ENCODE results near the gene RANBP3L.
"Not testable (repeated sequence)": the region's sequence is repeated elsewhere in the genome, so short reads cannot be mapped to it uniquely, and the experiment has no call there.

RANBP3L gene

GRCh38 chr5:36301858-36302603 is at the start of gene RANBP3L:
Gene RANBP3L (minus strand): TSS chr5:36301902. CDS start chr5:36301416, 486 bp downstream.
- no peaks in the 10 kb centered on the region for H3K9me3 Mint-ChIP-seq
- H3K27ac Mint-ChIP-seq = no peak within 1 kb of the TSS
- CTCF ChIA-PET = interaction anchor here (1.1 to 1.2 kb wide), 2 partner anchors 60 to 388 kb away, joined by 3 to 5 read pairs; partner anchors contain the start of gene NADK2
- H3K4me3 Mint-ChIP-seq = no peak within 1 kb of the TSS
- peaks cover 7% of the 10 kb centered on the region for H3K27me3 Mint-ChIP-seq
- DNase-seq = no peak
- no peaks in the 10 kb centered on the region for H3K36me3 Mint-ChIP-seq
- no peaks in the 10 kb centered on the region for H3K4me1 Mint-ChIP-seq

GRCh38 chr5:36346896-36347690 is 45.4 kb upstream of the RANBP3L start:
- Mint-ChIP-seq H3K27ac (no peak overlapping the region), H3K27me3 (no peaks in the 10 kb centered on the region), H3K4me3 (no peak overlapping the region), H3K9me3 (no peaks in the 10 kb centered on the region), H3K4me1 (no peaks in the 10 kb centered on the region), H3K36me3 (no peaks in the 10 kb centered on the region)
- no peak for DNase-seq
- CTCF ChIA-PET = no interaction called here

- Mint-ChIP-seq H3K4me3 (no peak overlapping the region), H3K36me3 (no peaks in the 10 kb centered on the region), H3K9me3 (no peaks in the 10 kb centered on the region), H3K27ac (no peak overlapping the region), H3K4me1 (no peaks in the 10 kb centered on the region), H3K27me3 (no peaks in the 10 kb centered on the region)
- DNase-seq = no peak
- CTCF ChIA-PET = no interaction called here
Measured at GRCh38 chr5:36344899-36345298, 43.2 kb upstream of the RANBP3L start.

- H3K4me1 Mint-ChIP-seq, CTCF ChIA-PET, H3K4me3 Mint-ChIP-seq, H3K27ac Mint-ChIP-seq, H3K9me3 Mint-ChIP-seq, H3K36me3 Mint-ChIP-seq, H3K27me3 Mint-ChIP-seq, DNase-seq: not testable (repeated sequence)
Measured at GRCh38 chr5:36341720-36342119, 40.0 kb upstream of the RANBP3L start.

GRCh38 chr5:36337597-36337996 is 35.9 kb upstream of the RANBP3L start:
- H3K4me1 Mint-ChIP-seq = no peaks in the 10 kb centered on the region
- H3K4me3 Mint-ChIP-seq = no peak overlapping the region
- no peaks in the 10 kb centered on the region for H3K36me3 Mint-ChIP-seq
- peaks cover 6% of the 10 kb centered on the region for H3K27me3 Mint-ChIP-seq
- H3K9me3 Mint-ChIP-seq = no peaks in the 10 kb centered on the region
- no peak overlapping the region for H3K27ac Mint-ChIP-seq
- no peak for DNase-seq
- CTCF ChIA-PET = no interaction called here

- Mint-ChIP-seq H3K4me1 (no peaks in the 10 kb centered on the region), H3K27ac (no peak overlapping the region), H3K36me3 (no peaks in the 10 kb centered on the region), H3K4me3 (no peak overlapping the region), H3K27me3 (peaks cover 6% of the 10 kb centered on the region), H3K9me3 (no peaks in the 10 kb centered on the region)
- DNase-seq = no peak
- CTCF ChIA-PET = no interaction called here
Measured at GRCh38 chr5:36334315-36334714, 32.6 kb upstream of the RANBP3L start.

- H3K27me3 Mint-ChIP-seq, CTCF ChIA-PET, H3K4me3 Mint-ChIP-seq, DNase-seq, H3K27ac Mint-ChIP-seq, H3K36me3 Mint-ChIP-seq, H3K9me3 Mint-ChIP-seq, H3K4me1 Mint-ChIP-seq: not testable (repeated sequence)
Measured at GRCh38 chr5:36332720-36333119, 31.0 kb upstream of the RANBP3L start.

GRCh38 chr5:36325196-36325595 is 23.5 kb upstream of the RANBP3L start:
- H3K9me3 Mint-ChIP-seq = no peaks in the 10 kb centered on the region
- CTCF ChIA-PET = no interaction called here
- no peaks in the 10 kb centered on the region for H3K4me1 Mint-ChIP-seq

GRCh38 chr5:36323926-36324781 is 22.5 kb upstream of the RANBP3L start:
- no peaks in the 10 kb centered on the region for H3K9me3 Mint-ChIP-seq
- H3K27me3 Mint-ChIP-seq = peaks cover 4% of the 10 kb centered on the region
- CTCF ChIA-PET = no interaction called here
- no peak overlapping the region for H3K4me3 Mint-ChIP-seq
- no peak overlapping the region for H3K27ac Mint-ChIP-seq
- no peak for DNase-seq
- H3K4me1 Mint-ChIP-seq = no peaks in the 10 kb centered on the region
- no peaks in the 10 kb centered on the region for H3K36me3 Mint-ChIP-seq

More at GRCh38 chr5:36325196-36325595, 23.5 kb upstream of the RANBP3L start:
- Mint-ChIP-seq H3K36me3 (no peaks in the 10 kb centered on the region), H3K27me3 (no peaks in the 10 kb centered on the region), H3K27ac (no peak overlapping the region), H3K4me3 (no peak overlapping the region)
- DNase-seq = no peak

GRCh38 chr5:36312953-36313672 is 11.4 kb upstream of the RANBP3L start:
- CTCF ChIA-PET = no interaction called here
- no peak overlapping the region for H3K4me3 Mint-ChIP-seq
- DNase-seq = no peak
- H3K4me1 Mint-ChIP-seq = no peaks in the 10 kb centered on the region
- no peak overlapping the region for H3K27ac Mint-ChIP-seq
- H3K9me3 Mint-ChIP-seq = no peaks in the 10 kb centered on the region
- peaks cover 12% of the 10 kb centered on the region for H3K27me3 Mint-ChIP-seq
- no peaks in the 10 kb centered on the region for H3K36me3 Mint-ChIP-seq

GRCh38 chr5:36311956-36312355 is 10.3 kb upstream of the RANBP3L start:
- no peaks in the 10 kb centered on the region for H3K36me3 Mint-ChIP-seq
- CTCF ChIA-PET = no interaction called here
- H3K27ac Mint-ChIP-seq = no peak overlapping the region
- peaks cover 8% of the 10 kb centered on the region for H3K27me3 Mint-ChIP-seq
- H3K4me1 Mint-ChIP-seq = no peaks in the 10 kb centered on the region
- no peak overlapping the region for H3K4me3 Mint-ChIP-seq
- no peaks in the 10 kb centered on the region for H3K9me3 Mint-ChIP-seq
- DNase-seq = no peak

GRCh38 chr5:36310138-36310537 is 8.4 kb upstream of the RANBP3L start:
- Mint-ChIP-seq H3K4me1 (no peaks in the 10 kb centered on the region), H3K27me3 (peaks cover 8% of the 10 kb centered on the region), H3K9me3 (no peaks in the 10 kb centered on the region), H3K4me3 (no peak overlapping the region), H3K27ac (no peak overlapping the region), H3K36me3 (no peaks in the 10 kb centered on the region)
- CTCF ChIA-PET = interaction anchor here (0.5 kb wide), 1 partner anchor 45 kb away, joined by 3 read pairs; no protein-coding TSS in a partner anchor
- DNase-seq = no peak

GRCh38 chr5:36305571-36306326 is 4.0 kb upstream of the RANBP3L start:
- no peak overlapping the region for H3K4me3 Mint-ChIP-seq
- peak; percentile 39 for DNase-seq
- no peaks in the 10 kb centered on the region for H3K9me3 Mint-ChIP-seq
- no peaks in the 10 kb centered on the region for H3K4me1 Mint-ChIP-seq
- H3K36me3 Mint-ChIP-seq = no peaks in the 10 kb centered on the region
- CTCF ChIA-PET = interaction anchor here (1.2 to 2.1 kb wide), 4 partner anchors 28 to 227 kb away, joined by 5 to 12 read pairs (median 6); no protein-coding TSS in a partner anchor
- H3K27ac Mint-ChIP-seq = no peak overlapping the region
- H3K27me3 Mint-ChIP-seq = peaks cover 8% of the 10 kb centered on the region
